ENCODE results near the gene SLC12A5. TPM values are rescaled to one million over a fixed set of nuclear protein-coding genes. Genes with fewer than 3 reads are reported as not detected.
A peak's percentile ranks its signal among the peaks of the same experiment; 100 is the strongest.

SLC12A5 gene
- total RNA-seq, 1 donor from 2014 or later, result 0.77 TPM

GRCh38 chr20:46107061-46107460, 78.0 kb downstream of the SLC12A5 start:
- H3K79me2 ChIP-seq (ENCODE audit: low read depth), result no peaks in the 10 kb centered on the region
- H3K36me3 ChIP-seq, result no peaks in the 10 kb centered on the region
- Mint-ChIP-seq H3K4me1 (no peaks in the 10 kb centered on the region), H3K4me3 (no peak overlapping the region), H3K27me3 (ENCODE audit: insufficient read depth, low read depth) (peaks cover 6% of the 10 kb centered on the region), H3K9me3 (peaks cover 4% of the 10 kb centered on the region), H3K27ac (no peak overlapping the region), H3K36me3 (no peaks in the 10 kb centered on the region)
- no peak overlapping the region for H2AFZ ChIP-seq (replicated peaks)
- H3K4me1 ChIP-seq, result peaks cover 1% of the 10 kb centered on the region
- no peak for TF ChIP-seq EZH2phosphoT487 (IDR thresholded peaks at IDR 0.05)
- TF ChIP-seq CTCF (IDR thresholded peaks at IDR 0.05), result no peak
- TF ChIP-seq EZH2 (IDR thresholded peaks at IDR 0.05), result no peak
- no peaks in the 10 kb centered on the region for H3F3A ChIP-seq (ENCODE audit: low read depth)
- H4K20me1 ChIP-seq (ENCODE audit: low read depth), result no peaks in the 10 kb centered on the region
- H3K27me3 ChIP-seq, result peaks cover 69% of the 10 kb centered on the region
- no peak overlapping the region for H3K9ac ChIP-seq
- no peak overlapping the region for H3K27ac ChIP-seq
- H3K9me3 ChIP-seq (ENCODE audit: low read depth), result no peaks in the 10 kb centered on the region
- H3K4me2 ChIP-seq, result no peak overlapping the region
- no peak for DNase-seq (ENCODE audit: low spot score)
- no peak overlapping the region for H3K4me3 ChIP-seq

GRCh38 chr20:46108435-46108841, 79.4 kb downstream of the SLC12A5 start:
- Mint-ChIP-seq H3K9me3 (no peaks in the 10 kb centered on the region), H3K4me1 (no peaks in the 10 kb centered on the region), H3K36me3 (no peaks in the 10 kb centered on the region), H3K4me3 (no peak overlapping the region), H3K27ac (peak overlapping the region; percentile 30), H3K27me3 (ENCODE audit: insufficient read depth, low read depth) (peaks cover 6% of the 10 kb centered on the region)
- Histone ChIP-seq H3K27ac (no peak overlapping the region), H3K4me3 (no peak overlapping the region), H3K4me2 (no peak overlapping the region), H4K20me1 (ENCODE audit: low read depth) (no peaks in the 10 kb centered on the region), H3F3A (ENCODE audit: low read depth) (peaks cover 7% of the 10 kb centered on the region), H3K36me3 (no peaks in the 10 kb centered on the region), H3K9me3 (ENCODE audit: low read depth) (no peaks in the 10 kb centered on the region), H2AFZ (replicated peaks) (no peak overlapping the region), H3K27me3 (peaks cover 58% of the 10 kb centered on the region), H3K4me1 (peaks cover 13% of the 10 kb centered on the region), H3K9ac (no peak overlapping the region), H3K79me2 (ENCODE audit: low read depth) (no peaks in the 10 kb centered on the region)
- TF ChIP-seq CTCF (IDR thresholded peaks at IDR 0.05) (no peak), EZH2 (IDR thresholded peaks at IDR 0.05) (no peak), EZH2phosphoT487 (IDR thresholded peaks at IDR 0.05) (no peak)
- DNase-seq (ENCODE audit: low spot score), result no peak

- H3K36me3 ChIP-seq, result no peaks in the 10 kb centered on the region
- peaks cover 7% of the 10 kb centered on the region for H3F3A ChIP-seq (ENCODE audit: low read depth)
- H3K27me3 ChIP-seq, result peaks cover 61% of the 10 kb centered on the region
- no peak overlapping the region for H3K4me2 ChIP-seq
- Mint-ChIP-seq H3K4me3 (no peak overlapping the region), H3K9me3 (no peaks in the 10 kb centered on the region), H3K27ac (no peak overlapping the region), H3K27me3 (ENCODE audit: insufficient read depth, low read depth) (peaks cover 6% of the 10 kb centered on the region), H3K36me3 (no peaks in the 10 kb centered on the region), H3K4me1 (no peaks in the 10 kb centered on the region)
- no peak overlapping the region for H2AFZ ChIP-seq (replicated peaks)
- H3K9ac ChIP-seq, result no peak overlapping the region
- H3K4me3 ChIP-seq, result no peak overlapping the region
- no peak overlapping the region for H3K27ac ChIP-seq
- no peaks in the 10 kb centered on the region for H3K9me3 ChIP-seq (ENCODE audit: low read depth)
- TF ChIP-seq CTCF (IDR thresholded peaks at IDR 0.05) (no peak), EZH2phosphoT487 (IDR thresholded peaks at IDR 0.05) (no peak), EZH2 (IDR thresholded peaks at IDR 0.05) (no peak)
- H3K79me2 ChIP-seq (ENCODE audit: low read depth), result no peaks in the 10 kb centered on the region
- H3K4me1 ChIP-seq, result peaks cover 13% of the 10 kb centered on the region
- no peaks in the 10 kb centered on the region for H4K20me1 ChIP-seq (ENCODE audit: low read depth)
- no peak for DNase-seq (ENCODE audit: low spot score)
Measured at GRCh38 chr20:46108976-46109375, 80.0 kb downstream of the SLC12A5 start.

Other genes with a start within 250 kb of the SLC12A5 start
- gene WFDC3, start 237.3 kb upstream of the SLC12A5 start, total RNA-seq (ENCODE audit: low replicate concordance), result not detected in 2 replicates
- 23.8 and 26.3 TPM in 2 replicates for gene DNTTIP1, start 237.3 kb upstream of the SLC12A5 start, total RNA-seq (ENCODE audit: low replicate concordance)
- gene UBE2C, start 216.6 kb upstream of the SLC12A5 start, total RNA-seq (ENCODE audit: low replicate concordance), result 325 and 442 TPM in 2 replicates
- 0.81 TPM in 1 of 2 replicates, not detected in the other for gene TNNC2, start 201.9 kb upstream of the SLC12A5 start, total RNA-seq (ENCODE audit: low replicate concordance)
- gene SNX21, start 195.4 kb upstream of the SLC12A5 start, total RNA-seq (ENCODE audit: low replicate concordance), result 12.2 and 18.9 TPM in 2 replicates
- gene ACOT8, start 171.8 kb upstream of the SLC12A5 start, total RNA-seq (ENCODE audit: low replicate concordance), result 13.4 and 26.1 TPM in 2 replicates
- 3.7 and 5.4 TPM in 2 replicates for gene ZSWIM3, start 171.6 kb upstream of the SLC12A5 start, total RNA-seq (ENCODE audit: low replicate concordance)
- 10.7 and 16.6 TPM in 2 replicates for gene ZSWIM1, start 148.0 kb upstream of the SLC12A5 start, total RNA-seq (ENCODE audit: low replicate concordance)
- gene SPATA25, start 141.6 kb upstream of the SLC12A5 start, total RNA-seq (ENCODE audit: low replicate concordance), result 0.43 and 0.54 TPM in 2 replicates
- 0.24 and 1.2 TPM in 2 replicates for gene NEURL2, start 138.0 kb upstream of the SLC12A5 start, total RNA-seq (ENCODE audit: low replicate concordance)
- 15.1 and 30.9 TPM in 2 replicates for gene CTSA, start 137.9 kb upstream of the SLC12A5 start, total RNA-seq (ENCODE audit: low replicate concordance)
- gene PLTP, start 117.1 kb upstream of the SLC12A5 start, total RNA-seq (ENCODE audit: low replicate concordance), result 22.3 and 54.4 TPM in 2 replicates
- gene PCIF1, start 94.5 kb upstream of the SLC12A5 start, total RNA-seq (ENCODE audit: low replicate concordance), result 9.5 and 24.5 TPM in 2 replicates
- 7.2 and 17.4 TPM in 2 replicates for gene ZNF335, start 57.0 kb upstream of the SLC12A5 start, total RNA-seq (ENCODE audit: low replicate concordance)
- gene MMP9, start 20.3 kb upstream of the SLC12A5 start, total RNA-seq (ENCODE audit: low replicate concordance), result 0.15 TPM in 1 of 2 replicates, not detected in the other
- 10.3 and 18.4 TPM in 2 replicates for gene NCOA5, start 60.7 kb downstream of the SLC12A5 start, total RNA-seq (ENCODE audit: low replicate concordance)
- gene CD40, start 89.1 kb downstream of the SLC12A5 start, total RNA-seq (ENCODE audit: low replicate concordance), result 11.0 and 14.0 TPM in 2 replicates

Measured in neural progenitor cell (in vitro differentiated cells).